Chondrocyte (in vitro differentiated cells): ENCODE measurements around the gene COL18A1. TPM values are rescaled to one million over a fixed set of nuclear protein-coding genes. Genes with fewer than 3 reads are reported as not detected.

Source experiments
- DNase-seq: peaks from one replicate; pipeline ENCODE4 v3.0.0; 2021; ENCODE audit warnings: mixed read lengths, low spot score
- H3K27ac Mint-ChIP-seq: one replicate; pipeline ENCODE4 v1.8.0; 2021; ENCODE audit warnings: mild to moderate bottlenecking, moderate library complexity, mixed read lengths; ENCODE audit not compliant: unreplicated experiment
- H3K27me3 Mint-ChIP-seq: 2 replicates; pipeline ENCODE4 v1.8.0; 2021; ENCODE audit warnings: low read depth, mixed read lengths
- H3K36me3 Mint-ChIP-seq: 2 replicates; pipeline ENCODE4 v1.8.0; 2021; ENCODE audit warnings: low read depth, mixed read lengths
- H3K4me1 Mint-ChIP-seq: 2 replicates; pipeline ENCODE4 v1.8.0; 2021; ENCODE audit warnings: low read depth, mild to moderate bottlenecking, mixed read lengths
- H3K4me3 Mint-ChIP-seq: one replicate; pipeline ENCODE4 v1.8.0; 2021; ENCODE audit warnings: mild to moderate bottlenecking, moderate library complexity, mixed read lengths; ENCODE audit not compliant: unreplicated experiment
- H3K9me3 Mint-ChIP-seq: 2 replicates; pipeline ENCODE4 v1.8.0; 2021; ENCODE audit warnings: low read depth, mixed read lengths
- total RNA-seq: library from RNA; stranded (reverse); gene quantifications from 3 replicates; pipeline ENCODE4 v1.2.1, GENCODE V29; 2021
- TF ChIP-seq, protein P1 (sequence below): fragments of 200-600 bp; sonication (generic); IDR thresholded peaks from 2 replicates; pipeline ENCODE4 v1.5.0; 2021; ENCODE audit warnings: antibody characterized with exemption, mild to moderate bottlenecking, moderate library complexity

COL18A1 gene
- total RNA-seq, 1 donor from 2014 or later = 616 TPM

DNA sequence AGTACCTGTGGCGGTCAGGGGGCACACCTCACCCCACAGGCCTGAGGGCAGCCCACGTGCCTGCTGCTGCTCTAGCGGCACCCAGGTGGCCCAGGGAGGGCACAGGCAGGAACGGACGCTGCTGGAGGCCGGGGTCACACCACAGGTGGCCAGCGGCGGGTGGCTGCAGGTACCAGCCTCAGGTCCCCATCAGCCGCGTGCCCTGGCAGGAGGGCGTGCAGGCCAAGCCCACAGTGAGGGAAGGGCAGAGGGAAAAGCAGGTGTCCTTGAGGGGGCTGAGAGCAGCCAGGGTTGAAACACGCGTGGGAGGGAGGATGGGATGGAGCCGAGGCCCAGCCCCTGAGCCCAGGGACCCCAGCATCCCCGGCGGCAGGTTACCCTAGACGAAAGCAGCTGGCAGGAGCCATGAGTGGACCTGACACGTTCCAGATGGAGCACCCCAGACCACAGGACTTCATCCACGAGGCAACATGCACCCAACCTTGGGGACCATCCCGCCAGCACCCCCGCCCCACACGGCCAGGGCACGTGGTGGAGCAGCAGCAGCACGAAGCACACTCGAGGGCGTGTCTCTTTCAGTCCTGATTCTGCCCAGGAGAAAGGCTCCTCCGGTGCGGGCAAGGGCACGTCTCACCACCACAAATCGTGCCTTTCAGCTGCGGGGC, 133.5 kb downstream of the COL18A1 start:
- peak; percentile 79 for DNase-seq
- Mint-ChIP-seq H3K4me3 (no peak overlapping the region), H3K9me3 (no peaks in the 10 kb centered on the region), H3K27me3 (no peaks in the 10 kb centered on the region), H3K27ac (no peak overlapping the region), H3K36me3 (peaks cover 1% of the 10 kb centered on the region), H3K4me1 (peaks cover 5% of the 10 kb centered on the region)
- TF ChIP-seq, protein P1, sequence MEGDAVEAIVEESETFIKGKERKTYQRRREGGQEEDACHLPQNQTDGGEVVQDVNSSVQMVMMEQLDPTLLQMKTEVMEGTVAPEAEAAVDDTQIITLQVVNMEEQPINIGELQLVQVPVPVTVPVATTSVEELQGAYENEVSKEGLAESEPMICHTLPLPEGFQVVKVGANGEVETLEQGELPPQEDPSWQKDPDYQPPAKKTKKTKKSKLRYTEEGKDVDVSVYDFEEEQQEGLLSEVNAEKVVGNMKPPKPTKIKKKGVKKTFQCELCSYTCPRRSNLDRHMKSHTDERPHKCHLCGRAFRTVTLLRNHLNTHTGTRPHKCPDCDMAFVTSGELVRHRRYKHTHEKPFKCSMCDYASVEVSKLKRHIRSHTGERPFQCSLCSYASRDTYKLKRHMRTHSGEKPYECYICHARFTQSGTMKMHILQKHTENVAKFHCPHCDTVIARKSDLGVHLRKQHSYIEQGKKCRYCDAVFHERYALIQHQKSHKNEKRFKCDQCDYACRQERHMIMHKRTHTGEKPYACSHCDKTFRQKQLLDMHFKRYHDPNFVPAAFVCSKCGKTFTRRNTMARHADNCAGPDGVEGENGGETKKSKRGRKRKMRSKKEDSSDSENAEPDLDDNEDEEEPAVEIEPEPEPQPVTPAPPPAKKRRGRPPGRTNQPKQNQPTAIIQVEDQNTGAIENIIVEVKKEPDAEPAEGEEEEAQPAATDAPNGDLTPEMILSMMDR = no peak

DNA sequence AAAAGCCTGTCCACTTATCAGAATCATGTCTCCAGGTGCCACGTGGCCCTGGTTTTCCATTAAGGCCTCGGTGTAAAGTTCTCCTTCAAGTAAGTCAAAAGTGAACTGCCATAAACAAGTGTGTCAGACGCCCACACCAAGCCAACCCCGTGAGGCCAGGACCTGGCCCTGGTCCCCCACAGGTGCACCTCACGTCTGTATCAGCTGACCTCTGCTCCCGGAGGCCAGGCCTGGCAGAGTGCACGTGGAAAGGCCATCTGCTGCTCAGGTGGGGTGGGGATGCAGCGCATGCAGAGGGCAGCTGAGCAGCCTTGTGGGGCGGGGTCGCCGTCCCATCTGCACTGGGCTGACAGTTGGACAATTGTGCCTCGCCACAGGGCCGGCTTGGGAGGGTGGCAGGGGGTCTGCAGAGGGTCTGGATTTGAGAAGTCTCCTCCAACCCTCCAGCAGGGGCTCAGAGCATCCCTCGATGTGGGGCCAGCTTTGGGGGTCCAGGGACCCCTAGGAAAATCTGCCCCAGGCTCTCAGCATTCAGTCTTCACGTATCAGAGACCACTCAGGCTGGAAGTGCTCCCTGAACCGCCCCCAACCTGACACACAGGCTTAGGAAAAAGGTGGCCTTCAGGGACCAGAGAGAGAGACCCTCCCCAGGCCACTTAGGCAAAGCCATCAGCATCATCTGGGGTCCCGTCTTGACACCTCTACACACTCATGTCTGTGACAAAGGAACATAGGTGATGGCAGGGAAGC, 134.3 kb downstream of the COL18A1 start:
- DNase-seq = peak; percentile 76
- H3K27ac Mint-ChIP-seq = no peak overlapping the region
- TF ChIP-seq, protein P1 = no peak
- H3K4me3 Mint-ChIP-seq = no peak overlapping the region
- H3K4me1 Mint-ChIP-seq = peaks cover 5% of the 10 kb centered on the region
- no peaks in the 10 kb centered on the region for H3K27me3 Mint-ChIP-seq
- peaks cover 1% of the 10 kb centered on the region for H3K36me3 Mint-ChIP-seq
- no peaks in the 10 kb centered on the region for H3K9me3 Mint-ChIP-seq

DNA sequence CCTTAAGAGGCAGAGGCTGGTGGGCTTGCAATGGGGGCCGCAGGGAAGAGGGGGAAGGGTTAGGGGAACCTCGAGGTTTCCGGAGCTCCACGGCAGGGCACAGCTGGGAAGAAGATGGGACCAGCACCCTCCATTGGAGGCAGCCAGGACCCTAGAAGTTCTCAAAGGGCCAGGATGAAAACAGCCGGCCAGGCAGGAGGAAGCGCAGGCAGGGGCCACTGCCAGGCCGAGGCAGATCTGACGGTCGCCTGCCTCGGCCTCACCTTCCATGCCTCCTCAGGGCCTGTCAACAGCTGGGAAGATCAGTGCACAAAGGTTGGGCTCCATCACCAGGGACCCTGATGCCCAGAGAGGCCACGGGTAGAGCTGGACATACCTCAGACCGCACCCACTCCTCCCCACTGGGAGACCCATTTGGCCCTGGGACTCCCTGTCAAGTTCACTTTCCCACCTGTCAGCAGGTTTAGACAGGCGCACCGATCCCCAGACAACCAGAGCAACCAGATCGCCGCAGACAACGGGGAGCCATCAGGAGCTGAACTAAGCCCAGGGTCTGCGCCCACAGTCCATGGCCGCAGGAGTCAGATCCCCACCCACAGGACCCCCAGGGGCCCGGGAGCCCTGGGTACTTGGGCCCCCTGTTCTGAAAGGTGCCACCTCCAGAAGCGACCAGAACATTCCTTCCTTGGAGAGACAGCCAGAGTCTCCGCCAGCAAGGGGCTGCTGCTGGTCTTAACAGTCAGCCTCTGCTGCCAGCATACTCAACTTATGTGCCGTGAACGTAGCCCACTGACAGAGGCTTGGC, 135.0 kb downstream of the COL18A1 start:
- H3K9me3 Mint-ChIP-seq = no peaks in the 10 kb centered on the region
- DNase-seq = peak; percentile 70
- no peaks in the 10 kb centered on the region for H3K27me3 Mint-ChIP-seq
- H3K36me3 Mint-ChIP-seq = peaks cover 1% of the 10 kb centered on the region
- H3K4me3 Mint-ChIP-seq = no peak overlapping the region
- TF ChIP-seq, protein P1 = no peak
- H3K27ac Mint-ChIP-seq = no peak overlapping the region
- no peaks in the 10 kb centered on the region for H3K4me1 Mint-ChIP-seq

DNA sequence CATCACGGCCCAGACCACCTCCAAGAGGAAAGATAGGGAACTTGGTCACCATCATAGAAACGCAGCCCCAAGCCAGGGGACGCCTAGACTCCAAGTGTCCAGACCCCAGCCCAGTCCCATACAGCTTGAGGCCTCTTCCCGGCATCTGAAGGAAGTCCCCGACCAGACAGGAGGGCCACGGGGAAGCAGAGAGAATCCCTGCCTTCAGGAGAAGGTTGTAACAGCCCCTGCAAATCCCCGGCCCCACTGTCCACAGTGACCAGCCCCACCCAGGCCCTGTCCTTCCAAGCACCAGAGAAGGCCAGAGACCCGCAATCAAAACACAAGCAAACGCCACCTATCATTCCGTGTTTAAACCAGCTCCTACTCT, 135.6 kb downstream of the COL18A1 start:
- peak; percentile 71 for DNase-seq
- peaks cover 1% of the 10 kb centered on the region for H3K36me3 Mint-ChIP-seq
- no peak overlapping the region for H3K27ac Mint-ChIP-seq
- H3K9me3 Mint-ChIP-seq = no peaks in the 10 kb centered on the region
- H3K27me3 Mint-ChIP-seq = no peaks in the 10 kb centered on the region
- TF ChIP-seq, protein P1 = no peak
- no peaks in the 10 kb centered on the region for H3K4me1 Mint-ChIP-seq
- no peak overlapping the region for H3K4me3 Mint-ChIP-seq
